Lower leg skin (tissue), 4 donors: Measurements from ENCODE around the gene MCM3AP. TPM values are rescaled to one million over a fixed set of nuclear protein-coding genes. Genes with fewer than 3 reads are reported as not detected.

Source experiments
- DNase-seq, 2 donors: peaks; one replicate each; pipeline ENCODE4 v3.0.0-alpha.2; 2019; ENCODE audit warnings: low spot score in 2 of 2
- H3K4me3 ChIP-seq: fragments of 200-600 bp; sonication (generic); 2 replicates; pipeline ENCODE4 v1.5.1; 2017; ENCODE audit warnings: mild to moderate bottlenecking, low read depth; ENCODE audit not compliant: poor library complexity, severe bottlenecking
- CTCF ChIP-seq, 3 donors: fragments of 450-650 bp; IDR thresholded peaks; one replicate each; pipeline ENCODE4 v1.5.1; 2016; ENCODE audit warnings: antibody characterized with exemption in 3 of 3, mild to moderate bottlenecking in 3 of 3, moderate library complexity in 2 of 3
- POLR2A ChIP-seq, 2 donors: fragments of 450-650 bp; IDR thresholded peaks; one replicate each; pipeline ENCODE4 v1.6.1; 2016 to 2017; ENCODE audit warnings: antibody characterized with exemption in 2 of 2, mild to moderate bottlenecking in 1 of 2, moderate library complexity in 1 of 2
- WGBS, 2 donors: methylation state at CpG; one replicate each; pipeline ENCODE4 v1.1.5; 2018; 5-methylcytosine and 5-hydroxymethylcytosine counted together
- intact Hi-C: fragments of 100-400 bp; cut with DNase I; formaldehyde crosslinking; loops from one replicate; pipeline ENCODE4 v1.15.0; 2023; ENCODE audit warnings: low total_unique reads
- total RNA-seq, 4 donors: library from RNA; depleted of rRNA; stranded (reverse); fragments of >200 nt; gene quantifications; one replicate each; pipeline ENCODE4 v1.1.0, GENCODE V29; 2016

The MCM3AP gene
- total RNA-seq, 4 donors from 2014 or later: 45.5 to 71.4 (median 57.7) TPM

- intact Hi-C loops: no loop called here
- DNase-seq: no peak
- no peak overlapping the region for H3K4me3 ChIP-seq
- no peak for TF ChIP-seq POLR2A (IDR thresholded peaks at IDR 0.05)
- no peak for TF ChIP-seq CTCF (IDR thresholded peaks at IDR 0.05)
- 78 to 87% methylated on average over 10 to 13 of the region's 14 CpGs for WGBS, 2 donors
Observed at GRCh38 chr21:46189959-46190490, 95.4 kb downstream of the MCM3AP start.

GRCh38 chr21:46189213-46189958, 96.0 kb downstream of the MCM3AP start:
- no peak overlapping the region for H3K4me3 ChIP-seq
- WGBS, 2 donors: 47 to 50% methylated on average over 9 of the region's 9 CpGs
- no peak for TF ChIP-seq POLR2A (IDR thresholded peaks at IDR 0.05)
- TF ChIP-seq CTCF (IDR thresholded peaks at IDR 0.05): no peak
- intact Hi-C loops: no loop called here
- no peak for DNase-seq

GRCh38 chr21:46188226-46189212, 96.9 kb downstream of the MCM3AP start:
- intact Hi-C loops: no loop called here
- 32 to 33% methylated on average over 17 of the region's 17 CpGs for WGBS, 2 donors
- no peak overlapping the region for H3K4me3 ChIP-seq
- no peak for TF ChIP-seq CTCF (IDR thresholded peaks at IDR 0.05)
- TF ChIP-seq POLR2A (IDR thresholded peaks at IDR 0.05): no peak
- peak; percentile 74 to 90 for DNase-seq

- H3K4me3 ChIP-seq: no peak overlapping the region
- WGBS, 2 donors: 81 to 88% methylated on average over 7 of the region's 7 CpGs
- intact Hi-C loops: no loop called here
- TF ChIP-seq POLR2A (IDR thresholded peaks at IDR 0.05) (no peak), CTCF (IDR thresholded peaks at IDR 0.05) (no peak)
- no peak for DNase-seq
Observed at GRCh38 chr21:46187814-46188213, 97.6 kb downstream of the MCM3AP start.

GRCh38 chr21:46187261-46187660, 98.2 kb downstream of the MCM3AP start:
- WGBS, 2 donors: 92 to 94% methylated on average over 8 of the region's 8 CpGs
- intact Hi-C loops: no loop called here
- H3K4me3 ChIP-seq: no peak overlapping the region
- DNase-seq: no peak
- TF ChIP-seq POLR2A (IDR thresholded peaks at IDR 0.05): no peak
- TF ChIP-seq CTCF (IDR thresholded peaks at IDR 0.05): no peak
